H1 (cell line): ENCODE measurements around the gene ZFHX2. TPM values are rescaled to one million over a fixed set of nuclear protein-coding genes. Genes with fewer than 3 reads are reported as not detected.

Source experiments
- CTCF ChIA-PET: fragments of 300-600 bp; sonication (Branson Sonifier 250); formaldehyde crosslinking; loops from one replicate; lab custom pipeline; 2021; ENCODE audit not compliant: partially characterized antibody; lab: Charles Lee
- POLR2A ChIA-PET: fragments of 300-600 bp; sonication (Branson Sonifier 250); formaldehyde crosslinking; loops from one replicate; lab custom pipeline; 2021; ENCODE audit warnings: inconsistent platforms; ENCODE audit not compliant: partially characterized antibody; lab: Charles Lee
- DNase-seq, 2 experiments: peaks; one replicate each; pipeline versions ENCODE4 v3.0.0 to v3.0.0-alpha.2; 2010 to 2022; ENCODE audit warnings: low spot score in 2 of 2, low read depth in 1 of 2, mixed read lengths in 1 of 2
- FAIRE-seq: peaks from 2 replicates; lab custom pipeline; 2011; peaks lifted over from hg19 to GRCh38; lab: Jason Lieb, UNC
- H2AFZ ChIP-seq: 2 replicates; pipeline ENCODE4 v1.8.1; 2012; ENCODE audit warnings: low read length, inconsistent platforms
- H2AK5ac ChIP-seq: 2 replicates; pipeline ENCODE4 v1.6.1; 2013; ENCODE audit warnings: low read depth, low read length
- H2BK120ac ChIP-seq: replicated peaks from 2 replicates; pipeline ENCODE3; 2013; ENCODE audit warnings: low read depth, low read length, inconsistent platforms
- H2BK12ac ChIP-seq: 2 replicates; pipeline ENCODE4 v1.6.1; 2013; ENCODE audit warnings: low read depth, low read length
- H2BK15ac ChIP-seq: 2 replicates; pipeline ENCODE4 v1.6.1; 2013; ENCODE audit warnings: low read length
- H2BK20ac ChIP-seq: 2 replicates; pipeline ENCODE4 v1.6.1; 2013; ENCODE audit warnings: low read length
- H2BK5ac ChIP-seq: 2 replicates; pipeline ENCODE4 v1.6.1; 2013; ENCODE audit warnings: low read depth, low read length
- H3K14ac ChIP-seq: 2 replicates; pipeline ENCODE4 v1.6.1; 2013; ENCODE audit warnings: inconsistent platforms; ENCODE audit not compliant: insufficient read length
- H3K18ac ChIP-seq: 2 replicates; pipeline ENCODE4 v1.6.1; 2013; ENCODE audit warnings: low read length; ENCODE audit errors: extremely low read depth
- H3K23ac ChIP-seq: 2 replicates; pipeline ENCODE4 v1.6.1; 2013; ENCODE audit warnings: inconsistent platforms; ENCODE audit not compliant: insufficient read length
- H3K23me2 ChIP-seq: 2 replicates; pipeline ENCODE4 v1.6.1; 2013; ENCODE audit warnings: low read depth, low read length
- H3K27ac ChIP-seq: 2 replicates; pipeline ENCODE4 v1.6.1; 2011; ENCODE audit warnings: low read depth, low read length, inconsistent platforms
- H3K27me3 ChIP-seq, 4 experiments: replicated peaks in 1 of 4; 1 replicate in 1 of 4; 2 replicates in 3 of 4; pipeline versions ENCODE4 v1.6.1 to v1.8.1; 2011 to 2013; ENCODE audit warnings: low read length in 3 of 4, mild to moderate bottlenecking in 3 of 4, inconsistent platforms in 2 of 4, mixed read lengths in 2 of 4, moderate library complexity in 1 of 4; ENCODE audit not compliant: control insufficient read depth in 3 of 4, insufficient read depth in 3 of 4; ENCODE audit errors: extremely low read depth in 1 of 4
- H3K36me3 ChIP-seq, 4 experiments: 2 replicates each; pipeline versions ENCODE4 v1.6.1 to v1.8.1; 2011 to 2013; ENCODE audit warnings: mild to moderate bottlenecking in 4 of 4, low read length in 3 of 4, moderate library complexity in 2 of 4, control low read depth in 1 of 4, inconsistent platforms in 1 of 4; ENCODE audit not compliant: insufficient read depth in 4 of 4, control insufficient read depth in 2 of 4
- H3K4ac ChIP-seq: replicated peaks from 2 replicates; pipeline ENCODE3; 2013; ENCODE audit warnings: low read length, low read depth, mixed read lengths, inconsistent platforms; ENCODE audit not compliant: insufficient read length
- H3K4me1 ChIP-seq, 4 experiments: replicated peaks in 1 of 4; 1 replicate in 1 of 4; 2 replicates in 3 of 4; pipeline versions ENCODE4 v1.6.1 to v1.8.1; 2011 to 2013; ENCODE audit warnings: low read length in 3 of 4, inconsistent platforms in 2 of 4, mixed read lengths in 1 of 4; ENCODE audit not compliant: insufficient read depth in 4 of 4, control insufficient read depth in 3 of 4
- H3K4me2 ChIP-seq, 2 experiments: 2 replicates each; pipeline versions ENCODE4 v1.6.1 to v1.8.1; 2011 to 2013; ENCODE audit warnings: low read depth in 2 of 2, low read length in 2 of 2, control low read depth in 1 of 2, inconsistent platforms in 1 of 2, mild to moderate bottlenecking in 1 of 2; ENCODE audit not compliant: insufficient read depth in 1 of 2
- H3K4me3 ChIP-seq, 4 experiments: fragments of 200-600, 300-600 bp in 1 of 4; sonication (generic), shearing (Covaris generic), sonication (Bioruptor Twin) in 1 of 4; 2 replicates each; pipeline versions ENCODE4 v1.5.1 to v1.8.1; 2011 to 2016; ENCODE audit warnings: low read length in 4 of 4, low read depth in 3 of 4, control low read depth in 2 of 4, inconsistent platforms in 2 of 4, mild to moderate bottlenecking in 2 of 4, mixed read lengths in 1 of 4, moderate library complexity in 1 of 4; ENCODE audit not compliant: insufficient read depth in 2 of 4; ENCODE audit errors: extremely low read depth in 1 of 4
- H3K56ac ChIP-seq: replicated peaks from 2 replicates; pipeline ENCODE3; 2013; ENCODE audit warnings: low read depth, mild to moderate bottlenecking, mixed read lengths, low read length, inconsistent platforms; ENCODE audit not compliant: insufficient read length
- H3K79me1 ChIP-seq: 2 replicates; pipeline ENCODE4 v1.6.1; 2013; ENCODE audit warnings: low read depth, low read length, control low read depth
- H3K79me2 ChIP-seq, 2 experiments: 2 replicates each; pipeline versions ENCODE4 v1.6.1 to v1.8.1; 2012 to 2013; ENCODE audit warnings: low read length in 2 of 2, mild to moderate bottlenecking in 2 of 2, inconsistent platforms in 1 of 2; ENCODE audit not compliant: insufficient read depth in 2 of 2, control insufficient read depth in 1 of 2
- H3K9ac ChIP-seq, 4 experiments: replicated peaks in 1 of 4; 1 replicate in 1 of 4; 2 replicates in 3 of 4; pipeline versions ENCODE4 v1.6.1 to v1.8.1; 2011 to 2013; ENCODE audit warnings: low read depth in 3 of 4, low read length in 3 of 4, control low read depth in 2 of 4, mild to moderate bottlenecking in 2 of 4, moderate library complexity in 2 of 4, inconsistent platforms in 1 of 4; ENCODE audit errors: extremely low read depth in 1 of 4
- H3K9me3 ChIP-seq, 2 experiments: 2 replicates each; pipeline versions ENCODE4 v1.6.1 to v1.8.1; 2012 to 2013; ENCODE audit warnings: mild to moderate bottlenecking in 2 of 2, moderate library complexity in 2 of 2, control low read depth in 1 of 2, inconsistent platforms in 1 of 2, low read depth in 1 of 2, low read length in 1 of 2, mixed read lengths in 1 of 2; ENCODE audit not compliant: insufficient read depth in 2 of 2
- H4K20me1 ChIP-seq, 2 experiments: replicated peaks in 1 of 2; 2 replicates each; pipeline versions ENCODE3 to v1.8.1; 2011 to 2013; ENCODE audit warnings: inconsistent platforms in 2 of 2, low read length in 2 of 2, mild to moderate bottlenecking in 1 of 2; ENCODE audit not compliant: insufficient read depth in 2 of 2, control insufficient read depth in 1 of 2
- H4K5ac ChIP-seq: 2 replicates; pipeline ENCODE4 v1.6.1; 2013; ENCODE audit warnings: low read length, low read depth, mixed read lengths, inconsistent platforms; ENCODE audit not compliant: insufficient read length
- H4K8ac ChIP-seq: 2 replicates; pipeline ENCODE4 v1.8.0; 2013; ENCODE audit warnings: mild to moderate bottlenecking, moderate library complexity, low read length, inconsistent platforms; ENCODE audit not compliant: insufficient read depth; ENCODE audit errors: extremely low read depth
- H4K91ac ChIP-seq: replicated peaks from 2 replicates; pipeline ENCODE3; 2013; ENCODE audit warnings: low read length, mixed read lengths, inconsistent platforms; ENCODE audit not compliant: insufficient read length
- CEBPB ChIP-seq: IDR thresholded peaks from 2 replicates; pipeline ENCODE4 v1.6.1; 2012; ENCODE audit warnings: low read depth, low read length
- SAP30 ChIP-seq: fragments of 300-600 bp; sonication (generic); IDR thresholded peaks from 2 replicates; pipeline ENCODE4 v1.7.1; 2012; ENCODE audit warnings: low read length, moderate library complexity, mild to moderate bottlenecking, inconsistent platforms; ENCODE audit not compliant: insufficient read depth, insufficient replicate concordance
- TBP ChIP-seq: IDR thresholded peaks from 2 replicates; pipeline ENCODE4 v1.6.1; 2011; ENCODE audit warnings: low read depth, low read length, improper control_type of control experiment
- YY1 ChIP-seq: IDR thresholded peaks from 2 replicates; pipeline ENCODE4 v1.6.1; 2011; ENCODE audit warnings: low read depth, mild to moderate bottlenecking, low read length
- ZNF274 ChIP-seq: IDR thresholded peaks from 2 replicates; pipeline ENCODE4 v1.7.0; 2012; ENCODE audit warnings: low read length, borderline replicate concordance; ENCODE audit errors: extremely low read depth
- WGBS, 2 experiments: shearing (Covaris generic) in 1 of 2; methylation state at CpG; one replicate each; pipeline versions ENCODE4 v1.1.6 to v1.1.7; 2013 to 2015; ENCODE audit warnings: low lambda C conversion rate in 2 of 2, mixed read lengths in 2 of 2, inconsistent platforms in 1 of 2, low coverage in 1 of 2, missing lambda C conversion rate in 1 of 2; ENCODE audit not compliant: insufficient replicate concordance in 2 of 2, insufficient coverage in 1 of 2, insufficient read length in 1 of 2; ENCODE audit errors: extremely low coverage in 1 of 2, missing lambda C conversion rate in 1 of 2; 5-methylcytosine and 5-hydroxymethylcytosine counted together
- polyA plus RNA-seq, 7 experiments: library from polyadenylated mRNA; depleted of rRNA in 3 of 7; stranded (reverse) in 5 of 7; unstranded in 2 of 7; fragments of >200 nt in 5 of 7; fragments of 200-250 nt in 2 of 7; gene quantifications; 1 replicate in 5 of 7; 2 replicates in 1 of 7; 4 replicates in 1 of 7; pipeline versions ENCODE4 v1.2.1 to v1.2.3, GENCODE V29; 2011 to 2013; ENCODE audit warnings: missing spikeins in 2 of 7, mixed read lengths in 2 of 7
- total RNA-seq: library from RNA; stranded (reverse); fragmentation: NEBNext Ultra II Directional; extraction: Animal tissue kit (Norgen Biotek cat#: 25700); gene quantifications from 2 replicates; pipeline ENCODE4 v1.2.1, GENCODE V29; 2021

Gene ZFHX2
- total and polyA plus RNA-seq, 2 of the 8 experiments (the other 6 are each of a cell fraction or from before 2014, with no cell fraction given): 2.7 to 27.0 TPM

DNA sequence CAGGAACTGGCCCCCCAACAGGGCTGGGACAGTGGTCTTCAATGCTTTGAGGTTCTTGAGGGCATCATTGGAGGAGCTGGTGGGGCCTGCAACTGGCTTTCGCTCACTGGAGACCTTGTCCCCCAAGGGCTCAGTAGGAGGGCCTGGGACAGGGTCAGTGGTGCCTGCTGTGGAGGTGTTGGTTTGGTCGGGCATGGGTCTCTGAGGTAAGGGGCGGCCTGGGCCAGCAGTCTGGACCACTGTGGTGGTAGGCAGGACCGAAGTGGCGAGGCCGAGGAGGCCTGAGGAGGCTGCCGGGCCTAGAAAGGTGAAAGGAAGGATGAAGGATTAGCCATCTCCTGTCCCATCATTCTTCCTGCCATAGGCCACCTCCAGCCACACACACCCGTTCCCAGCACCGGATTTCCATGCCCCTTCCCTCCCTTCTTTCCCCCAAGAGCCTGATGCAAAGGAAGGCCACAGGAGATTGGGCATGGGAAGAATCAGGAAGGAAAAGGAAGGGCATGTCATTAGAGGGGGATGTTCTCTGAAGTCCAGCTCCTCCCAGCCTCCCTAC is 28.8 kb downstream of the ZFHX2 start:
- Histone ChIP-seq H3K4me2 (no peak overlapping the region), H3K9ac (no peak overlapping the region), H3K23ac (no peak overlapping the region), H3K18ac (no peak overlapping the region), H3K79me1 (no peaks in the 10 kb centered on the region), H2AFZ (no peak overlapping the region), H2BK12ac (no peak overlapping the region), H2BK20ac (no peak overlapping the region), H2BK120ac (no peak overlapping the region), H4K20me1 (peaks cover 0 to 3% of the 10 kb centered on the region in 2 experiments), H3K36me3 (peaks cover 0 to 37% (median 19%) of the 10 kb centered on the region in 4 experiments), H3K56ac (no peak overlapping the region), H3K23me2 (no peaks in the 10 kb centered on the region), H3K27ac (no peak overlapping the region), H2AK5ac (no peak overlapping the region), H2BK5ac (no peak overlapping the region), H3K9me3 (no peaks in the 10 kb centered on the region), H3K14ac (no peak overlapping the region), H4K8ac (no peak overlapping the region; the same call in none of the 2 replicates), H3K4me3 (no peak overlapping the region), H4K5ac (no peak overlapping the region), H3K27me3 (no peaks in the 10 kb centered on the region), H4K91ac (no peak overlapping the region), H3K4ac (no peak overlapping the region), H3K79me2 (no peaks in the 10 kb centered on the region), H2BK15ac (no peak overlapping the region), H3K4me1 (peaks cover 6 to 13% (median 9%) of the 10 kb centered on the region in 4 experiments)
- TF ChIP-seq SAP30: no peak
- TF ChIP-seq CEBPB: no peak
- no peak for TF ChIP-seq TBP
- no peak for TF ChIP-seq YY1
- no peak for TF ChIP-seq ZNF274
- no peak for DNase-seq
- no peak for FAIRE-seq
- POLR2A ChIA-PET: interaction anchor here (0.7 to 52.7 kb wide), 8 partner anchors 6 to 460 kb away, joined by 3 to 1523 read pairs (median 4); partner anchors contain the start of genes AP1G2, THTPA and ZFHX2
- WGBS, 2 experiments: 91% methylated on average over 9 of the region's 9 CpGs; no CpG with 5 or more reads in 1 of the 2 experiments
- CTCF ChIA-PET: interaction anchor here (1.2 to 70.5 kb wide), 7 partner anchors 10 to 66 kb away, joined by 3 to 2092 read pairs (median 5); partner anchors contain the start of genes AP1G2, NGDN, THTPA and ZFHX2
